LNCaP clone FGC (cell line): ENCODE data around the gene TNIP2.

Source experiments
- DNase-seq: peaks from one replicate; pipeline ENCODE4 v3.0.0-alpha.2; 2011; ENCODE audit warnings: low read depth
- H3K4me3 ChIP-seq: 2 replicates; pipeline ENCODE4 v1.5.1; 2011; ENCODE audit warnings: mild to moderate bottlenecking, low read depth, low read length, control low read depth
- TF ChIP-seq, protein P1 (sequence below): IDR thresholded peaks from 2 replicates; pipeline ENCODE4 v1.5.1; 2012; ENCODE audit warnings: mild to moderate bottlenecking; ENCODE audit not compliant: control insufficient read depth, insufficient read depth; ENCODE audit errors: extremely low read depth

The TNIP2 gene

GRCh38 chr4:2755821-2756690, at the start of gene TNIP2:
Gene TNIP2 (minus strand): TSS chr4:2756336. CDS start chr4:2756289, 47 bp downstream.
- TF ChIP-seq, protein P1, sequence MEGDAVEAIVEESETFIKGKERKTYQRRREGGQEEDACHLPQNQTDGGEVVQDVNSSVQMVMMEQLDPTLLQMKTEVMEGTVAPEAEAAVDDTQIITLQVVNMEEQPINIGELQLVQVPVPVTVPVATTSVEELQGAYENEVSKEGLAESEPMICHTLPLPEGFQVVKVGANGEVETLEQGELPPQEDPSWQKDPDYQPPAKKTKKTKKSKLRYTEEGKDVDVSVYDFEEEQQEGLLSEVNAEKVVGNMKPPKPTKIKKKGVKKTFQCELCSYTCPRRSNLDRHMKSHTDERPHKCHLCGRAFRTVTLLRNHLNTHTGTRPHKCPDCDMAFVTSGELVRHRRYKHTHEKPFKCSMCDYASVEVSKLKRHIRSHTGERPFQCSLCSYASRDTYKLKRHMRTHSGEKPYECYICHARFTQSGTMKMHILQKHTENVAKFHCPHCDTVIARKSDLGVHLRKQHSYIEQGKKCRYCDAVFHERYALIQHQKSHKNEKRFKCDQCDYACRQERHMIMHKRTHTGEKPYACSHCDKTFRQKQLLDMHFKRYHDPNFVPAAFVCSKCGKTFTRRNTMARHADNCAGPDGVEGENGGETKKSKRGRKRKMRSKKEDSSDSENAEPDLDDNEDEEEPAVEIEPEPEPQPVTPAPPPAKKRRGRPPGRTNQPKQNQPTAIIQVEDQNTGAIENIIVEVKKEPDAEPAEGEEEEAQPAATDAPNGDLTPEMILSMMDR = 0 out of 2 replicates have a peak, but pooled peaks have one; percentile 26
- H3K4me3 ChIP-seq = peak within 1 kb of the TSS; percentile 69
- DNase-seq = peak; percentile 49

DNA sequence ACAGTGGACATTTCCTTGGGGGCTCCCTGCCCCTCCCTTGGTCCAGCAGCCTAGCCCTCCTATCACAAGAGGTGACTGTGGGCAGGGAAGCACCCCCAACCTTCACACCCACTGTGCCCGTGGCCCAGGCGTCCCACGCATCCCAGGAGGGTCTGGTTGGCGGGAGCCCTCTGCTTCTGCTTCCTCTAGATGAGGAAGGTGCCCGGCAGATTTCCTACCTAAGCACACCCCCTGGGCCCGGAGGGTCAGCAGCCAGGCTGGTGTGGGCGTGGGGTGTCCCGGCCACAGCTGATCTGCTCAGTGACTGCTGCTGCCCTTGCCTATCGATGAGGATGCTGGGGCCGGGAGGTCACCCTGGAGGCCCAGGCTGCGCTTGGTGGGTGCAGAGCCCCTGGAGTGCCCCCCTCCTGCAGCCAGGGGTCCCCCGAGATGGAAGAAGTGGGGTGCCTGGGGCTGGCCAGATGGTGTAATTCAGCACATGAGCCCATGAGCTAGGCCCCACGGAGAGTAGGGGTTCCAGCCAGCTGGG, 48.9 kb upstream of the TNIP2 start:
- TF ChIP-seq, protein P1 = no peak
- DNase-seq = no peak
- no peak overlapping the region for H3K4me3 ChIP-seq

GRCh38 chr4:2804449-2804972, 48.4 kb upstream of the TNIP2 start:
- DNase-seq = no peak
- no peak overlapping the region for H3K4me3 ChIP-seq
- TF ChIP-seq, protein P1 = no peak

- TF ChIP-seq, protein P1 = no peak
- no peak for DNase-seq
- H3K4me3 ChIP-seq = no peak overlapping the region
These were observed 47.7 kb upstream of the TNIP2 start for GRCh38 chr4:2803624-2804448.

GRCh38 chr4:2802618-2803531, 46.7 kb upstream of the TNIP2 start:
- TF ChIP-seq, protein P1 = no peak
- H3K4me3 ChIP-seq = no peak overlapping the region
- no peak for DNase-seq
